ENCODE measurements around the gene FANK1.
"Not testable (repeated sequence)": the region's sequence is repeated elsewhere in the genome, so short reads cannot be mapped to it uniquely, and the experiment has no call there.

FANK1 gene

GRCh38 chr10:125892402-125892801 is 4.0 kb upstream of the FANK1 start:
- DNase-seq: not testable (repeated sequence)

GRCh38 chr10:125894176-125894575 is 2.2 kb upstream of the FANK1 start:
- not testable (repeated sequence) for DNase-seq

GRCh38 chr10:125895130-125896087 is 955 bp upstream of the FANK1 start:
- DNase-seq: not testable (repeated sequence)

GRCh38 chr10:125897317-125897716 is 953 bp downstream of the FANK1 start:
- DNase-seq: not testable (repeated sequence)

GRCh38 chr10:125900963-125901362 is 4.6 kb downstream of the FANK1 start:
- DNase-seq: not testable (repeated sequence)

- not testable (repeated sequence) for DNase-seq
Measured at GRCh38 chr10:125903135-125903640, 6.8 kb downstream of the FANK1 start.

GRCh38 chr10:125905069-125905994 is 9.0 kb downstream of the FANK1 start:
- DNase-seq: not testable (repeated sequence)

GRCh38 chr10:125907598-125907997 is 11.2 kb downstream of the FANK1 start:
- not testable (repeated sequence) for DNase-seq

GRCh38 chr10:125908813-125909212 is 12.4 kb downstream of the FANK1 start:
- not testable (repeated sequence) for DNase-seq

GRCh38 chr10:125909491-125909890 is 13.1 kb downstream of the FANK1 start:
- not testable (repeated sequence) for DNase-seq

GRCh38 chr10:125911145-125911544 is 14.8 kb downstream of the FANK1 start:
- DNase-seq: no peak

GRCh38 chr10:125911990-125912389 is 15.6 kb downstream of the FANK1 start:
- no peak for DNase-seq

GRCh38 chr10:125913277-125913676 is 16.9 kb downstream of the FANK1 start:
- not testable (repeated sequence) for DNase-seq

GRCh38 chr10:125916977-125917376 is 20.6 kb downstream of the FANK1 start:
- no peak for DNase-seq

GRCh38 chr10:125917704-125918361 is 21.5 kb downstream of the FANK1 start:
- not testable (repeated sequence) for DNase-seq

GRCh38 chr10:125921643-125922306 is 25.4 kb downstream of the FANK1 start:
- not testable (repeated sequence) for DNase-seq

- DNase-seq: no peak
Measured at GRCh38 chr10:125925262-125925834, 29.0 kb downstream of the FANK1 start.

GRCh38 chr10:125926247-125926646 is 29.9 kb downstream of the FANK1 start:
- DNase-seq: no peak

GRCh38 chr10:125927265-125927664 is 30.9 kb downstream of the FANK1 start:
- not testable (repeated sequence) for DNase-seq

GRCh38 chr10:125928928-125929585 is 32.7 kb downstream of the FANK1 start:
- DNase-seq: no peak

- no peak for DNase-seq
Measured at GRCh38 chr10:125929618-125930017, 33.3 kb downstream of the FANK1 start.

Measured in DMS79 (cell line).